ENCODE results near the gene DNAJC11. TPM values are rescaled to one million over a fixed set of nuclear protein-coding genes. Genes with fewer than 3 reads are reported as not detected.

DNAJC11 gene
- total RNA-seq, 1 experiment from 2014 or later = 61.0 TPM

DNA sequence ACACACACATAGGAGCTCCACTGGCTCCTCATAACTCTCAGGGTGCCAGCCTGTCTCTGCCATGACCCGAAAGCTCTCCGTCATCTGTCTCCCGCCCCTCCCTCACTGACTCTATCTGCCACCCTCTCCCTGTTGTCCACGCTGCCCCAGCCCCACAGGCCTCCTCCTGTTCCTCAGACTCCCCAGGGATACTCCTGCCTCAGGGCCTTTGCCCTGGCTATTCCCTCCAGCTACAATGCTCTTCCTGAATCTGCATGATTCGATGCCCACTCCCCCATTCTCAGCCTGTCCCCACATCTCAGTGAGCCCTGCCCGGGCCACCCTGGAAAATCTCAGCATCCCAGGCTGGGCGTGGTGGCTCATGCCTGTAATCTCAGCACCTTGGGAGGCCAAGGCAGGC, 24.6 kb upstream of the DNAJC11 start:
- TF ChIP-seq, protein P1, sequence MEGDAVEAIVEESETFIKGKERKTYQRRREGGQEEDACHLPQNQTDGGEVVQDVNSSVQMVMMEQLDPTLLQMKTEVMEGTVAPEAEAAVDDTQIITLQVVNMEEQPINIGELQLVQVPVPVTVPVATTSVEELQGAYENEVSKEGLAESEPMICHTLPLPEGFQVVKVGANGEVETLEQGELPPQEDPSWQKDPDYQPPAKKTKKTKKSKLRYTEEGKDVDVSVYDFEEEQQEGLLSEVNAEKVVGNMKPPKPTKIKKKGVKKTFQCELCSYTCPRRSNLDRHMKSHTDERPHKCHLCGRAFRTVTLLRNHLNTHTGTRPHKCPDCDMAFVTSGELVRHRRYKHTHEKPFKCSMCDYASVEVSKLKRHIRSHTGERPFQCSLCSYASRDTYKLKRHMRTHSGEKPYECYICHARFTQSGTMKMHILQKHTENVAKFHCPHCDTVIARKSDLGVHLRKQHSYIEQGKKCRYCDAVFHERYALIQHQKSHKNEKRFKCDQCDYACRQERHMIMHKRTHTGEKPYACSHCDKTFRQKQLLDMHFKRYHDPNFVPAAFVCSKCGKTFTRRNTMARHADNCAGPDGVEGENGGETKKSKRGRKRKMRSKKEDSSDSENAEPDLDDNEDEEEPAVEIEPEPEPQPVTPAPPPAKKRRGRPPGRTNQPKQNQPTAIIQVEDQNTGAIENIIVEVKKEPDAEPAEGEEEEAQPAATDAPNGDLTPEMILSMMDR (IDR thresholded peaks at IDR 0.05; ENCODE audit: insufficient read depth in 1 of 2, low read depth in 1 of 2, low read length in 1 of 2, severe bottlenecking in 1 of 2, unreplicated experiment in 1 of 2) = no peak
- intact Hi-C loops (cut with micrococcal nuclease; ENCODE audit: unreplicated experiment) = loop anchor here (2.0 kb wide), 1 partner anchor 59 kb away; the partner anchor contains the start of gene CAMTA1
- Mint-ChIP-seq H3K4me1 (ENCODE audit: low read depth, unreplicated experiment) (peaks cover 19% of the 10 kb centered on the region), H3K36me3 (ENCODE audit: insufficient read depth, unreplicated experiment) (peaks cover 6% of the 10 kb centered on the region), H3K4me3 (ENCODE audit: unreplicated experiment) (no peak overlapping the region), H3K9me3 (ENCODE audit: unreplicated experiment) (no peaks in the 10 kb centered on the region), H3K27ac (ENCODE audit: unreplicated experiment) (no peak overlapping the region), H3K27me3 (ENCODE audit: insufficient read depth, unreplicated experiment) (peaks cover 7% of the 10 kb centered on the region)
- DNase-seq = no peak
- CTCF ChIA-PET = interaction anchor here (0.7 kb wide), 1 partner anchor 969 kb away, joined by 3 read pairs; no protein-coding TSS in a partner anchor
- BruUV-seq (replicated peaks) = no TSS peak
- H3K36me3 ChIP-seq (ENCODE audit: control insufficient read depth, insufficient read depth, low read length) = no peaks in the 10 kb centered on the region
- H3K4me1 ChIP-seq = peaks cover 15% of the 10 kb centered on the region
- H3K9me3 ChIP-seq = no peaks in the 10 kb centered on the region
- POLR2A ChIA-PET = no interaction called here
- no peaks in the 10 kb centered on the region for H3K27me3 ChIP-seq (replicated peaks; ENCODE audit: control insufficient read depth, insufficient read depth, low read length)
- no peak overlapping the region for H3K4me3 ChIP-seq (ENCODE audit: low read depth, low read length)

DNA sequence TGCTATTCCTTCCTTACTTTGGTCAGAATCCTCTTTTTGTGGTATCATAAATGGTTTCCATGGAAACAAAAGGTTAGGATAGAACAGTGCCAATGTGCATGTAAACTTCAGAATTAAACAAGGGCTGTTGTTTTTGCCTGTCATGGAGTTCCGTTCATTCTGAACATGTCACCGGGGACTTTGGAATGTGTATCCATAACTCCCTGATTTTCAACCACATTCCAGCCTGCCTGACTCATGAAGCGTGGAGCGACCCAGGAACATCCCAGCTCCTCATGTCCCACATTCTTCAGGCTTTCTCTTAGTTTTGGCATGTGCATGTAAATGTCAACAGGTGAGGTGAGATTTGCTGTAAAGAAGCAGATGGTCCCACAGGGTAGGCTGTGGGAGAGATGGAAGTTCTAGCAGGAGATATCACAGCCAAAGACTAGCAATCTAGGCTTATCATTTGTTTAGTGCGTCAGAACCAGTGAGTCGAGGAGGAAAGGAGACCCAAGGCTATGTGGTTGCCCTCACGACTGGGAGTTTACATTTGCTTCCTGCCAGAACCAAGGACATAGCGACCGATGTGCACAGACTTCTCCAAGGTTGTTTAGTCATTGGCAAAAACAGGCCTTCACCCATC, 23.0 kb upstream of the DNAJC11 start:
- ChIA-PET POLR2A (interaction anchor here (1.0 kb wide), 2 partner anchors 23 to 60 kb away, joined by 3 to 6 read pairs; partner anchors contain the start of genes CAMTA1 and DNAJC11), CTCF (interaction anchor here (0.7 to 0.8 kb wide), 2 partner anchors 12 to 23 kb away, joined by 3 to 4 read pairs; partner anchors contain the start of gene DNAJC11)
- Histone ChIP-seq H3K27me3 (replicated peaks; ENCODE audit: control insufficient read depth, insufficient read depth, low read length) (no peaks in the 10 kb centered on the region), H3K4me1 (peaks cover 15% of the 10 kb centered on the region), H3K9me3 (no peaks in the 10 kb centered on the region), H3K36me3 (ENCODE audit: control insufficient read depth, insufficient read depth, low read length) (no peaks in the 10 kb centered on the region), H3K4me3 (ENCODE audit: low read depth, low read length) (no peak overlapping the region)
- no peaks in the 10 kb centered on the region for H3K27me3 Mint-ChIP-seq (ENCODE audit: insufficient read depth, unreplicated experiment)
- H3K9me3 Mint-ChIP-seq (ENCODE audit: unreplicated experiment) = no peaks in the 10 kb centered on the region
- BruUV-seq (replicated peaks) = no TSS peak
- H3K36me3 Mint-ChIP-seq (ENCODE audit: insufficient read depth, unreplicated experiment) = peaks cover 6% of the 10 kb centered on the region
- intact Hi-C loops (cut with micrococcal nuclease; ENCODE audit: unreplicated experiment) = loop anchor here (5.0 kb wide), 1 partner anchor 168 kb away; no protein-coding TSS in a partner anchor
- peak overlapping the region; percentile 77 for H3K27ac Mint-ChIP-seq (ENCODE audit: unreplicated experiment)
- DNase-seq = peak; percentile 54 to 68
- peak overlapping the region; percentile 40 for H3K4me3 Mint-ChIP-seq (ENCODE audit: unreplicated experiment)
- peaks cover 13% of the 10 kb centered on the region for H3K4me1 Mint-ChIP-seq (ENCODE audit: low read depth, unreplicated experiment)
- TF ChIP-seq, protein P1 (IDR thresholded peaks at IDR 0.05; ENCODE audit: insufficient read depth in 1 of 2, low read depth in 1 of 2, low read length in 1 of 2, severe bottlenecking in 1 of 2, unreplicated experiment in 1 of 2) = no peak

DNA sequence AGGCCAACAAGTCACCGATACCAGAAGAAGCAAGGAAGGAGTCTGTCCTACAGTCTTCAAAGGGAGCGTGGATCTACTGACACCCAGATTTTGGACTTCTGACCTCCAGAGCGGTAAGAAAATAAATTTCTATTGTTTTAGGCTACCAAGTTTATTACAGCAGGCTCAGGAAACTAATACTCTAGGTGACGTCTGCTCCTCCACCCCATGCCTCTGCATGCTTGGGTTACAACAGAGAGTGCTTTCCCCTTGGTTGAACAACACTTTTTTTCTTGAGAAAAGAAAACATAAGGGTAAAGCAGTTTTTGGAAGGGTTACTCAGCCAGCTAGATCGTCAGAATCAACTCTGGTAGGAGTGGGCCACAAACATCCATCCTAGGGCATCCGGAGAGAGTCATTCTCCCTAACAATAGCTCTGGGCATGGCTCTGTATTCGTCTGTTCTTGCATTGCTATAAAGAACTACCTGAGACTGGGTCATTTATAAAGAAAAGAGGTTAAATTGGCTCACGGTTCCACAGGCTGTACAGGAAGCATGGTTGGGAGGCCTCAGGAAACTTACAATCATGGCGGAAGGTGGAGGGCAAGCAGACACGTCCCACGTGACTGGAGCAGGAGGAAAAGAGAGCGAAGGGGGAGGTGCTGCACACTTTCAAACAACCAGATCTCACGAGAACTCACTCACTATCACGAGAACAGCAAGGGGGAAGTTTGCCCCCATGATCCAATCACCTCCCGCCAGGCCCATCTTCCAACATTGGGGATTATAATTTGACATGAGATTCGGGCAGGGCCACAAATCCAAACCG, 22.2 kb upstream of the DNAJC11 start:
- ChIA-PET POLR2A (interaction anchor here (1.0 kb wide), 2 partner anchors 22 to 61 kb away, joined by 3 to 6 read pairs; partner anchors contain the start of genes CAMTA1 and DNAJC11), CTCF (interaction anchor here (0.7 to 0.8 kb wide), 2 partner anchors 13 to 22 kb away, joined by 3 to 4 read pairs; partner anchors contain the start of gene DNAJC11)
- Histone ChIP-seq H3K9me3 (no peaks in the 10 kb centered on the region), H3K4me3 (ENCODE audit: low read depth, low read length) (no peak overlapping the region), H3K4me1 (peaks cover 15% of the 10 kb centered on the region), H3K27me3 (replicated peaks; ENCODE audit: control insufficient read depth, insufficient read depth, low read length) (no peaks in the 10 kb centered on the region), H3K36me3 (ENCODE audit: control insufficient read depth, insufficient read depth, low read length) (no peaks in the 10 kb centered on the region)
- TF ChIP-seq, protein P1 (IDR thresholded peaks at IDR 0.05; ENCODE audit: insufficient read depth in 1 of 2, low read depth in 1 of 2, low read length in 1 of 2, severe bottlenecking in 1 of 2, unreplicated experiment in 1 of 2) = no peak
- Mint-ChIP-seq H3K4me3 (ENCODE audit: unreplicated experiment) (peak overlapping the region; percentile 40), H3K36me3 (ENCODE audit: insufficient read depth, unreplicated experiment) (peaks cover 6% of the 10 kb centered on the region), H3K4me1 (ENCODE audit: low read depth, unreplicated experiment) (peaks cover 13% of the 10 kb centered on the region), H3K9me3 (ENCODE audit: unreplicated experiment) (no peaks in the 10 kb centered on the region), H3K27me3 (ENCODE audit: insufficient read depth, unreplicated experiment) (no peaks in the 10 kb centered on the region), H3K27ac (ENCODE audit: unreplicated experiment) (peak overlapping the region; percentile 77)
- BruUV-seq (replicated peaks) = no TSS peak
- no peak for DNase-seq
- intact Hi-C loops (cut with micrococcal nuclease; ENCODE audit: unreplicated experiment) = loop anchor here (5.0 kb wide), 1 partner anchor 168 kb away; no protein-coding TSS in a partner anchor
